Muscle layer of duodenum (tissue), 2 donors: ENCODE data around the gene PIEZO2.
"Not testable (repeated sequence)": the region's sequence is repeated elsewhere in the genome, so short reads cannot be mapped to it uniquely, and the experiment has no call there.

Source experiments
- H3K27ac ChIP-seq: one replicate; pipeline ENCODE4 v1.7.0; 2013; ENCODE audit warnings: mild to moderate bottlenecking, low read length
- H3K27me3 ChIP-seq: one replicate; pipeline ENCODE4 v1.7.0; 2013; ENCODE audit warnings: low read depth, mild to moderate bottlenecking, control low read depth, low read length
- H3K36me3 ChIP-seq, 2 donors: one replicate each; pipeline ENCODE4 v1.7.0; 2013; ENCODE audit warnings: low read length in 2 of 2, control low read depth in 1 of 2, mild to moderate bottlenecking in 1 of 2; ENCODE audit not compliant: insufficient read depth in 2 of 2, control insufficient read depth in 1 of 2
- H3K4me1 ChIP-seq, 2 donors: one replicate each; pipeline ENCODE4 v1.7.0; 2013; ENCODE audit warnings: low read length in 2 of 2, mild to moderate bottlenecking in 2 of 2, control low read depth in 1 of 2, moderate library complexity in 1 of 2; ENCODE audit not compliant: insufficient read depth in 2 of 2, control insufficient read depth in 1 of 2
- H3K4me3 ChIP-seq, 2 donors: one replicate each; pipeline ENCODE4 v1.7.0; 2013; ENCODE audit warnings: low read length in 2 of 2, low read depth in 1 of 2, mild to moderate bottlenecking in 1 of 2
- H3K9me3 ChIP-seq, 2 donors: one replicate each; pipeline ENCODE4 v1.7.0; 2013; ENCODE audit warnings: low read length in 2 of 2, control low read depth in 1 of 2, mild to moderate bottlenecking in 1 of 2; ENCODE audit not compliant: control insufficient read depth in 1 of 2
- donor health status: healthy.

Gene PIEZO2

GRCh38 chr18:10935588-10935987 lies 213.8 kb downstream of the PIEZO2 start:
- Histone ChIP-seq H3K27ac (no peak overlapping the region), H3K27me3 (no peaks in the 10 kb centered on the region), H3K9me3 (no peaks in the 10 kb centered on the region), H3K4me3 (no peak overlapping the region), H3K36me3 (no peaks in the 10 kb centered on the region), H3K4me1 (peaks cover 0 to 20% of the 10 kb centered on the region in 2 donors)

- not testable (repeated sequence) for H3K27ac ChIP-seq, H3K36me3 ChIP-seq, H3K27me3 ChIP-seq, H3K9me3 ChIP-seq, H3K4me3 ChIP-seq
- peaks cover 0 to 20% of the 10 kb centered on the region in 2 donors for H3K4me1 ChIP-seq
Measured at GRCh38 chr18:10933648-10934047, 215.7 kb downstream of the PIEZO2 start.

- Histone ChIP-seq H3K4me3 (no peak overlapping the region), H3K36me3 (no peaks in the 10 kb centered on the region), H3K4me1 (peaks cover 0 to 8% of the 10 kb centered on the region in 2 donors), H3K9me3 (no peaks in the 10 kb centered on the region), H3K27me3 (no peaks in the 10 kb centered on the region), H3K27ac (no peak overlapping the region)
Measured at GRCh38 chr18:10930076-10930475, 219.3 kb downstream of the PIEZO2 start.

GRCh38 chr18:10928772-10929373 lies 220.5 kb downstream of the PIEZO2 start:
- no peaks in the 10 kb centered on the region for H3K27me3 ChIP-seq
- H3K27ac ChIP-seq = no peak overlapping the region
- H3K9me3 ChIP-seq = no peaks in the 10 kb centered on the region
- H3K4me3 ChIP-seq = no peak overlapping the region
- H3K4me1 ChIP-seq = peaks cover 0 to 8% of the 10 kb centered on the region in 2 donors
- H3K36me3 ChIP-seq = no peaks in the 10 kb centered on the region

- Histone ChIP-seq H3K4me1 (peaks cover 0 to 8% of the 10 kb centered on the region in 2 donors), H3K36me3 (no peaks in the 10 kb centered on the region), H3K27me3 (no peaks in the 10 kb centered on the region), H3K9me3 (no peaks in the 10 kb centered on the region), H3K4me3 (no peak overlapping the region), H3K27ac (no peak overlapping the region)
Measured at GRCh38 chr18:10928011-10928771, 221.2 kb downstream of the PIEZO2 start.

- no peaks in the 10 kb centered on the region for H3K36me3 ChIP-seq
- no peak overlapping the region for H3K4me3 ChIP-seq
- H3K27ac ChIP-seq = no peak overlapping the region
- H3K9me3 ChIP-seq = no peaks in the 10 kb centered on the region
- H3K4me1 ChIP-seq = peaks cover 0 to 8% of the 10 kb centered on the region in 2 donors
- no peaks in the 10 kb centered on the region for H3K27me3 ChIP-seq
Measured at GRCh38 chr18:10927286-10927992, 221.9 kb downstream of the PIEZO2 start.

- peaks cover 0 to 8% of the 10 kb centered on the region in 2 donors for H3K4me1 ChIP-seq
- no peaks in the 10 kb centered on the region for H3K36me3 ChIP-seq
- H3K9me3 ChIP-seq = no peaks in the 10 kb centered on the region
- no peaks in the 10 kb centered on the region for H3K27me3 ChIP-seq
- peak overlapping the region; percentile 74 for H3K27ac ChIP-seq
- H3K4me3 ChIP-seq = peak overlapping the region in 1 of 2 donors; percentile 30
Measured at GRCh38 chr18:10926621-10927161, 222.7 kb downstream of the PIEZO2 start.

- no peaks in the 10 kb centered on the region for H3K36me3 ChIP-seq
- no peaks in the 10 kb centered on the region for H3K9me3 ChIP-seq
- H3K4me3 ChIP-seq = no peak overlapping the region
- H3K27me3 ChIP-seq = no peaks in the 10 kb centered on the region
- H3K4me1 ChIP-seq = peaks cover 0 to 8% of the 10 kb centered on the region in 2 donors
- no peak overlapping the region for H3K27ac ChIP-seq
Measured at GRCh38 chr18:10924290-10924689, 225.1 kb downstream of the PIEZO2 start.

- Histone ChIP-seq H3K4me1 (peaks cover 0 to 8% of the 10 kb centered on the region in 2 donors), H3K9me3 (no peaks in the 10 kb centered on the region), H3K27me3 (no peaks in the 10 kb centered on the region), H3K4me3 (no peak overlapping the region), H3K27ac (no peak overlapping the region), H3K36me3 (no peaks in the 10 kb centered on the region)
Measured at GRCh38 chr18:10923551-10924070, 225.8 kb downstream of the PIEZO2 start.

GRCh38 chr18:10923141-10923540 lies 226.2 kb downstream of the PIEZO2 start:
- Histone ChIP-seq H3K27me3 (no peaks in the 10 kb centered on the region), H3K36me3 (no peaks in the 10 kb centered on the region), H3K4me1 (peaks cover 0 to 8% of the 10 kb centered on the region in 2 donors), H3K4me3 (no peak overlapping the region), H3K27ac (no peak overlapping the region), H3K9me3 (no peaks in the 10 kb centered on the region)

- not testable (repeated sequence) for H3K4me1 ChIP-seq, H3K27me3 ChIP-seq, H3K36me3 ChIP-seq, H3K9me3 ChIP-seq, H3K27ac ChIP-seq, H3K4me3 ChIP-seq
Measured at GRCh38 chr18:10922712-10923111, 226.7 kb downstream of the PIEZO2 start.
